ENCODE measurements around the gene ABCA7.

The ABCA7 gene

GRCh38 chr19:1039646-1040475 is at the start of gene ABCA7:
TSS of gene ABCA7 (plus strand) at chr19:1040107. CDS start at chr19:1041362, 1,255 bp downstream.
- peaks cover 36% of the 10 kb centered on the region for H3F3A ChIP-seq (ENCODE audit: insufficient read depth)
- H3K4me2 ChIP-seq (ENCODE audit: low read depth, low read length, poor library complexity, severe bottlenecking), result peak within 1 kb of the TSS; percentile 83
- peak within 1 kb of the TSS; percentile 95 for H3K27ac ChIP-seq (ENCODE audit: low read depth, low read length)
- H3K9me3 ChIP-seq (ENCODE audit: insufficient read depth, low read length), result no peaks in the 10 kb centered on the region
- H3K9me2 ChIP-seq (replicated peaks; ENCODE audit: insufficient read depth, low read length), result no peaks in the 10 kb centered on the region
- H2AFZ ChIP-seq (ENCODE audit: low read depth, low read length, severe bottlenecking), result peak within 1 kb of the TSS; percentile 25
- H3K27me3 ChIP-seq (ENCODE audit: low read length), result no peaks in the 10 kb centered on the region
- peaks cover 7% of the 10 kb centered on the region for H3K36me3 ChIP-seq (ENCODE audit: low read length)
- peak within 1 kb of the TSS; percentile 82 for H3K9ac ChIP-seq (ENCODE audit: low read length)
- H3K79me2 ChIP-seq (ENCODE audit: insufficient read depth, low read length), result peaks cover 13% of the 10 kb centered on the region
- peak within 1 kb of the TSS; percentile 93 for H3K4me3 ChIP-seq (ENCODE audit: insufficient read depth, low read length, poor library complexity, severe bottlenecking)
- no peaks in the 10 kb centered on the region for H4K20me1 ChIP-seq (ENCODE audit: low read depth, low read length)
- TF ChIP-seq CTCF (IDR thresholded peaks at IDR 0.05; ENCODE audit: insufficient read depth, low read length, poor library complexity, severe bottlenecking), result no peak
- TF ChIP-seq EZH2phosphoT487 (conservative IDR thresholded peaks at IDR 0.05; ENCODE audit: low read length), result no peak

GRCh38 chr19:990119-990571 is 49.8 kb upstream of the ABCA7 start:
- no peak overlapping the region for H3K27ac ChIP-seq (ENCODE audit: low read depth, low read length)
- H3K36me3 ChIP-seq (ENCODE audit: low read length), result no peaks in the 10 kb centered on the region
- no peaks in the 10 kb centered on the region for H3K9me2 ChIP-seq (replicated peaks; ENCODE audit: insufficient read depth, low read length)
- H3K4me2 ChIP-seq (ENCODE audit: low read depth, low read length, poor library complexity, severe bottlenecking), result no peak overlapping the region
- no peaks in the 10 kb centered on the region for H4K20me1 ChIP-seq (ENCODE audit: low read depth, low read length)
- no peak for TF ChIP-seq EZH2phosphoT487 (conservative IDR thresholded peaks at IDR 0.05; ENCODE audit: low read length)
- no peak for TF ChIP-seq CTCF (IDR thresholded peaks at IDR 0.05; ENCODE audit: insufficient read depth, low read length, poor library complexity, severe bottlenecking)
- H2AFZ ChIP-seq (ENCODE audit: low read depth, low read length, severe bottlenecking), result no peak overlapping the region
- H3K4me3 ChIP-seq (ENCODE audit: insufficient read depth, low read length, poor library complexity, severe bottlenecking), result no peak overlapping the region
- no peaks in the 10 kb centered on the region for H3F3A ChIP-seq (ENCODE audit: insufficient read depth)
- H3K9me3 ChIP-seq (ENCODE audit: insufficient read depth, low read length), result no peaks in the 10 kb centered on the region
- no peaks in the 10 kb centered on the region for H3K79me2 ChIP-seq (ENCODE audit: insufficient read depth, low read length)
- no peak overlapping the region for H3K9ac ChIP-seq (ENCODE audit: low read length)
- no peaks in the 10 kb centered on the region for H3K27me3 ChIP-seq (ENCODE audit: low read length)

- Histone ChIP-seq H4K20me1 (ENCODE audit: low read depth, low read length) (no peaks in the 10 kb centered on the region), H3F3A (ENCODE audit: insufficient read depth) (no peaks in the 10 kb centered on the region), H3K9me2 (replicated peaks; ENCODE audit: insufficient read depth, low read length) (no peaks in the 10 kb centered on the region), H3K27me3 (ENCODE audit: low read length) (no peaks in the 10 kb centered on the region), H3K9ac (ENCODE audit: low read length) (no peak overlapping the region), H2AFZ (ENCODE audit: low read depth, low read length, severe bottlenecking) (no peak overlapping the region), H3K4me2 (ENCODE audit: low read depth, low read length, poor library complexity, severe bottlenecking) (no peak overlapping the region), H3K9me3 (ENCODE audit: insufficient read depth, low read length) (no peaks in the 10 kb centered on the region), H3K36me3 (ENCODE audit: low read length) (no peaks in the 10 kb centered on the region), H3K79me2 (ENCODE audit: insufficient read depth, low read length) (no peaks in the 10 kb centered on the region), H3K4me3 (ENCODE audit: insufficient read depth, low read length, poor library complexity, severe bottlenecking) (no peak overlapping the region), H3K27ac (ENCODE audit: low read depth, low read length) (no peak overlapping the region)
- TF ChIP-seq EZH2phosphoT487 (conservative IDR thresholded peaks at IDR 0.05; ENCODE audit: low read length) (no peak), CTCF (IDR thresholded peaks at IDR 0.05; ENCODE audit: insufficient read depth, low read length, poor library complexity, severe bottlenecking) (no peak)
Observed at GRCh38 chr19:990746-991145, 49.2 kb upstream of the ABCA7 start.

Measured in SU-DHL-6 (cell line).